HepG2 (cell line): ENCODE data around the gene SYTL5. TPM values are rescaled to one million over a fixed set of nuclear protein-coding genes. Genes with fewer than 3 reads are reported as not detected.

Experiments used
- ATAC-seq: fragments of 200-7000 bp; cut with Tn5 transposase; 3 replicates; pipeline ENCODE4 v1.9.1; 2020; ENCODE audit warnings: mild to moderate bottlenecking, moderate library complexity
- BruUV-seq: library from RNA; stranded (reverse); fragments of 400-500 nt; replicated peaks from 2 replicates; lab custom pipeline; 2021; lab: Mats Ljungman, UMichigan
- CTCF ChIA-PET: fragments of 300-600 bp; formaldehyde crosslinking; extraction: SDS; loops from one replicate; lab custom pipeline; 2021; ENCODE audit warnings: low total read pairs, inconsistent platforms, low intra/inter-chr PET ratio; lab: Yijun Ruan, JAX
- POLR2A ChIA-PET: fragments of 350-600 bp; sonication (Branson Sonifier 250); formaldehyde crosslinking; loops from one replicate; lab custom pipeline; 2020; ENCODE audit warnings: antibody characterized with exemption, inconsistent platforms; lab: Yijun Ruan, JAX
- DNase-seq: peaks from one replicate; pipeline ENCODE4 v3.0.0-alpha.2; 2015; ENCODE audit warnings: low spot score
- FAIRE-seq: peaks from 3 replicates; lab custom pipeline; 2011; peaks lifted over from hg19 to GRCh38; lab: Jason Lieb, UNC
- H2AFZ ChIP-seq: one replicate; pipeline ENCODE4 v1.6.1; 2011; ENCODE audit warnings: low read length, inconsistent platforms
- H3K27ac ChIP-seq: fragments of 300-600 bp; 3 replicates; pipeline ENCODE4 v1.8.0; 2011; ENCODE audit warnings: mixed run types, mild to moderate bottlenecking, mixed read lengths, low read length, inconsistent platforms; ENCODE audit not compliant: insufficient read depth; ENCODE audit errors: extremely low read length
- H3K27me3 ChIP-seq, 2 experiments: fragments of 200-600 bp in 1 of 2; 2 replicates in 1 of 2; 3 replicates in 1 of 2; pipeline versions ENCODE4 v1.6.0 to v1.8.0; 2011; ENCODE audit warnings: low read length in 2 of 2, mild to moderate bottlenecking in 2 of 2, moderate library complexity in 2 of 2, inconsistent platforms in 1 of 2; ENCODE audit not compliant: insufficient read depth in 2 of 2, control insufficient read depth in 1 of 2
- H3K36me3 ChIP-seq, 2 experiments: fragments of 200-600 bp in 1 of 2; replicated peaks in 1 of 2; 2 replicates in 1 of 2; 3 replicates in 1 of 2; pipeline versions ENCODE4 v1.5.1 to v1.8.0; 2011; ENCODE audit warnings: low read length in 2 of 2, inconsistent platforms in 1 of 2; ENCODE audit not compliant: insufficient read depth in 2 of 2, control insufficient read depth in 1 of 2
- H3K4me1 ChIP-seq: 2 replicates; pipeline ENCODE4 v1.5.1; 2012; ENCODE audit warnings: low read length, inconsistent platforms; ENCODE audit not compliant: insufficient read depth
- H3K4me2 ChIP-seq: 2 replicates; pipeline ENCODE4 v1.6.0; 2011; ENCODE audit warnings: low read depth, low read length, inconsistent platforms
- H3K4me3 ChIP-seq, 3 experiments: fragments of 200-600 bp in 1 of 3; sonication (generic), shearing (Covaris generic) in 1 of 3; replicated peaks in 1 of 3; 2 replicates each; pipeline ENCODE4 v1.5.1; 2011 to 2016; ENCODE audit warnings: low read length in 3 of 3, inconsistent platforms in 2 of 3, low read depth in 2 of 3, mild to moderate bottlenecking in 2 of 3, control low read depth in 1 of 3, mixed read lengths in 1 of 3; ENCODE audit not compliant: insufficient read depth in 1 of 3
- H3K79me2 ChIP-seq: one replicate; pipeline ENCODE4 v1.6.1; 2011; ENCODE audit warnings: low read length, inconsistent platforms; ENCODE audit not compliant: insufficient read depth
- H3K9ac ChIP-seq: 2 replicates; pipeline ENCODE4 v1.6.0; 2011; ENCODE audit warnings: mild to moderate bottlenecking, low read depth, low read length, inconsistent platforms; ENCODE audit not compliant: insufficient read depth
- H3K9me3 ChIP-seq: 2 replicates; pipeline ENCODE4 v1.5.1; 2012; ENCODE audit warnings: mild to moderate bottlenecking, low read length
- H4K20me1 ChIP-seq: 2 replicates; pipeline ENCODE4 v1.6.0; 2011; ENCODE audit warnings: inconsistent platforms, mild to moderate bottlenecking, low read length, moderate library complexity; ENCODE audit not compliant: insufficient read depth
- FOXC1 ChIP-seq: sonication (generic); formaldehyde crosslinking; IDR thresholded peaks from 2 replicates; pipeline ENCODE4 v1.8.0; 2022; ENCODE audit warnings: mild to moderate bottlenecking, missing genetic modification reagents, borderline replicate concordance
- HOXA3 ChIP-seq: sonication (generic); formaldehyde crosslinking; IDR thresholded peaks from 2 replicates; pipeline ENCODE4 v1.5.0; 2020; ENCODE audit warnings: missing genetic modification reagents
- MIXL1 ChIP-seq: IDR thresholded peaks from 2 replicates; pipeline ENCODE4 v1.6.1; 2016
- TSC22D2 ChIP-seq: sonication (generic); formaldehyde crosslinking; IDR thresholded peaks from 2 replicates; pipeline ENCODE4 v1.5.1; 2020; ENCODE audit warnings: missing genetic modification reagents, mild to moderate bottlenecking, borderline replicate concordance
- ZFP62 ChIP-seq: sonication (generic); formaldehyde crosslinking; IDR thresholded peaks from 2 replicates; pipeline ENCODE4 v1.4.0; 2020; ENCODE audit warnings: missing genetic modification reagents
- ZNF296 ChIP-seq: sonication (generic); formaldehyde crosslinking; conservative IDR thresholded peaks from 2 replicates; pipeline ENCODE4 v1.5.0; 2020; ENCODE audit warnings: mild to moderate bottlenecking, missing genetic modification reagents
- ZNF552 ChIP-seq: sonication (generic); formaldehyde crosslinking; IDR thresholded peaks from 2 replicates; pipeline ENCODE4 v1.9.0; 2022; ENCODE audit warnings: missing genetic modification reagents, mild to moderate bottlenecking, borderline replicate concordance
- ZNF790 ChIP-seq: sonication (generic); formaldehyde crosslinking; IDR thresholded peaks from 2 replicates; pipeline ENCODE4 v1.8.0; 2022; ENCODE audit warnings: missing genetic modification reagents, mild to moderate bottlenecking, borderline replicate concordance
- WGBS: methylation state at CpG from one replicate; pipeline ENCODE4 v1.1.6; 2017; ENCODE audit warnings: low lambda C conversion rate; 5-methylcytosine and 5-hydroxymethylcytosine counted together
- in situ Hi-C: cut with HindIII; loops from 2 replicates; pipeline ENCODE4 v1.10.0; 2017; ENCODE audit warnings: low pct_unique_long_range_greater_than_20kb; ENCODE audit not compliant: extremely low pct_ligation_motif_present
- intact Hi-C: fragments of 100-400 bp; cut with micrococcal nuclease; formaldehyde crosslinking; loops from one replicate; pipeline ENCODE4 v1.10.0; 2022; ENCODE audit not compliant: unreplicated experiment
- polyA plus RNA-seq, 8 experiments: library from polyadenylated mRNA; depleted of rRNA in 3 of 8; stranded (reverse) in 7 of 8; unstranded in 1 of 8; fragments of >200 nt; fragmentation: Illumina TruSeq in 4 of 8; extraction: Trizol in 4 of 8; gene quantifications; 2 replicates each; pipeline versions ENCODE4 v1.2.1 to v1.2.3, GENCODE V29; 2011 to 2016; ENCODE audit warnings: low read depth in 4 of 8, missing spikeins in 1 of 8, mixed read lengths in 1 of 8; ENCODE audit not compliant: insufficient read depth in 1 of 8
- total RNA-seq, 5 experiments: library from RNA; depleted of rRNA; stranded (reverse); fragments of >200 nt; fragmentation: Illumina TruSeq; extraction: Trizol; gene quantifications; 2 replicates each; pipeline ENCODE4 v1.2.3, GENCODE V29; 2016; ENCODE audit warnings: low read depth in 1 of 5
- TF ChIP-seq, protein P1 (sequence below): sonication (generic); formaldehyde crosslinking; IDR thresholded peaks from 2 replicates; pipeline ENCODE4 v1.5.1; 2020; ENCODE audit warnings: mild to moderate bottlenecking, missing genetic modification reagents, borderline replicate concordance
- TF ChIP-seq, protein P2 (sequence below): IDR thresholded peaks from 2 replicates; pipeline ENCODE4 v1.6.1; 2016; ENCODE audit warnings: low read depth, missing genetic modification reagents, missing compliant biosample characterization
- TF ChIP-seq, protein P3 (sequence below): IDR thresholded peaks from 2 replicates; pipeline ENCODE4 v1.6.1; 2016; ENCODE audit warnings: missing compliant biosample characterization, missing genetic modification reagents, borderline replicate concordance

SYTL5 gene
- total and polyA plus RNA-seq, 2 of the 13 experiments (the other 11 are each of a cell fraction or from before 2014, with no cell fraction given): not detected

DNA sequence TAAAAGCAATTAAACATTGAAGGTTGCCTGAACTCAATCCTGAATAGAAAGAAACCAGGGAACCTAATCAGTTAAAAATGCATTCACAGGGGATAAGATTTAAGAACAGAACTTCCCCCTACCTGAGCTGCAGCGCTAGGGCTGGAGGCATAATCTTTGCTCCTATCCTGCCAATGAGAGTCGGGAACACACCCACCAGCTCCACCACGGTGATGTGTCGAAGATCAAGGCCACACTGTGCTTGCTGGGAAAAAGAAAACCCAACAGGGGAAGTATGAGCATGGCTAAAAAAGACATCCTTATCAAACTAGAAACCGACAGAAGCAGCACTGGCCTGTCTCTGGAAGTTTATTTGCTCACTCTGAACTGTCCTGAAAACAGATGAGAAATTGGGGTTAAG, 148.0 kb downstream of the SYTL5 start:
- 12% methylated on average over 5 of the region's 5 CpGs for WGBS
- CTCF ChIA-PET: no interaction called here
- Histone ChIP-seq H3K27me3 (no peaks in the 10 kb centered on the region), H3K4me2 (no peak overlapping the region), H3K9ac (no peak overlapping the region), H3K27ac (no peak overlapping the region), H4K20me1 (no peaks in the 10 kb centered on the region), H3K4me1 (peaks cover 6% of the 10 kb centered on the region; the same call in 1 of the 2 replicates), H3K9me3 (no peaks in the 10 kb centered on the region)
- FAIRE-seq: no peak
- DNase-seq: peak; percentile 2
- no peak; the same call in 2 of the 3 replicates for ATAC-seq
- TF ChIP-seq, protein P1, sequence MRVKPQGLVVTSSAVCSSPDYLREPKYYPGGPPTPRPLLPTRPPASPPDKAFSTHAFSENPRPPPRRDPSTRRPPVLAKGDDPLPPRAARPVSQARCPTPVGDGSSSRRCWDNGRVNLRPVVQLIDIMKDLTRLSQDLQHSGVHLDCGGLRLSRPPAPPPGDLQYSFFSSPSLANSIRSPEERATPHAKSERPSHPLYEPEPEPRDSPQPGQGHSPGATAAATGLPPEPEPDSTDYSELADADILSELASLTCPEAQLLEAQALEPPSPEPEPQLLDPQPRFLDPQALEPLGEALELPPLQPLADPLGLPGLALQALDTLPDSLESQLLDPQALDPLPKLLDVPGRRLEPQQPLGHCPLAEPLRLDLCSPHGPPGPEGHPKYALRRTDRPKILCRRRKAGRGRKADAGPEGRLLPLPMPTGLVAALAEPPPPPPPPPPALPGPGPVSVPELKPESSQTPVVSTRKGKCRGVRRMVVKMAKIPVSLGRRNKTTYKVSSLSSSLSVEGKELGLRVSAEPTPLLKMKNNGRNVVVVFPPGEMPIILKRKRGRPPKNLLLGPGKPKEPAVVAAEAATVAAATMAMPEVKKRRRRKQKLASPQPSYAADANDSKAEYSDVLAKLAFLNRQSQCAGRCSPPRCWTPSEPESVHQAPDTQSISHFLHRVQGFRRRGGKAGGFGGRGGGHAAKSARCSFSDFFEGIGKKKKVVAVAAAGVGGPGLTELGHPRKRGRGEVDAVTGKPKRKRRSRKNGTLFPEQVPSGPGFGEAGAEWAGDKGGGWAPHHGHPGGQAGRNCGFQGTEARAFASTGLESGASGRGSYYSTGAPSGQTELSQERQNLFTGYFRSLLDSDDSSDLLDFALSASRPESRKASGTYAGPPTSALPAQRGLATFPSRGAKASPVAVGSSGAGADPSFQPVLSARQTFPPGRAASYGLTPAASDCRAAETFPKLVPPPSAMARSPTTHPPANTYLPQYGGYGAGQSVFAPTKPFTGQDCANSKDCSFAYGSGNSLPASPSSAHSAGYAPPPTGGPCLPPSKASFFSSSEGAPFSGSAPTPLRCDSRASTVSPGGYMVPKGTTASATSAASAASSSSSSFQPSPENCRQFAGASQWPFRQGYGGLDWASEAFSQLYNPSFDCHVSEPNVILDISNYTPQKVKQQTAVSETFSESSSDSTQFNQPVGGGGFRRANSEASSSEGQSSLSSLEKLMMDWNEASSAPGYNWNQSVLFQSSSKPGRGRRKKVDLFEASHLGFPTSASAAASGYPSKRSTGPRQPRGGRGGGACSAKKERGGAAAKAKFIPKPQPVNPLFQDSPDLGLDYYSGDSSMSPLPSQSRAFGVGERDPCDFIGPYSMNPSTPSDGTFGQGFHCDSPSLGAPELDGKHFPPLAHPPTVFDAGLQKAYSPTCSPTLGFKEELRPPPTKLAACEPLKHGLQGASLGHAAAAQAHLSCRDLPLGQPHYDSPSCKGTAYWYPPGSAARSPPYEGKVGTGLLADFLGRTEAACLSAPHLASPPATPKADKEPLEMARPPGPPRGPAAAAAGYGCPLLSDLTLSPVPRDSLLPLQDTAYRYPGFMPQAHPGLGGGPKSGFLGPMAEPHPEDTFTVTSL (CRISPR knock-in tag): no peak
- TF ChIP-seq, protein P2, sequence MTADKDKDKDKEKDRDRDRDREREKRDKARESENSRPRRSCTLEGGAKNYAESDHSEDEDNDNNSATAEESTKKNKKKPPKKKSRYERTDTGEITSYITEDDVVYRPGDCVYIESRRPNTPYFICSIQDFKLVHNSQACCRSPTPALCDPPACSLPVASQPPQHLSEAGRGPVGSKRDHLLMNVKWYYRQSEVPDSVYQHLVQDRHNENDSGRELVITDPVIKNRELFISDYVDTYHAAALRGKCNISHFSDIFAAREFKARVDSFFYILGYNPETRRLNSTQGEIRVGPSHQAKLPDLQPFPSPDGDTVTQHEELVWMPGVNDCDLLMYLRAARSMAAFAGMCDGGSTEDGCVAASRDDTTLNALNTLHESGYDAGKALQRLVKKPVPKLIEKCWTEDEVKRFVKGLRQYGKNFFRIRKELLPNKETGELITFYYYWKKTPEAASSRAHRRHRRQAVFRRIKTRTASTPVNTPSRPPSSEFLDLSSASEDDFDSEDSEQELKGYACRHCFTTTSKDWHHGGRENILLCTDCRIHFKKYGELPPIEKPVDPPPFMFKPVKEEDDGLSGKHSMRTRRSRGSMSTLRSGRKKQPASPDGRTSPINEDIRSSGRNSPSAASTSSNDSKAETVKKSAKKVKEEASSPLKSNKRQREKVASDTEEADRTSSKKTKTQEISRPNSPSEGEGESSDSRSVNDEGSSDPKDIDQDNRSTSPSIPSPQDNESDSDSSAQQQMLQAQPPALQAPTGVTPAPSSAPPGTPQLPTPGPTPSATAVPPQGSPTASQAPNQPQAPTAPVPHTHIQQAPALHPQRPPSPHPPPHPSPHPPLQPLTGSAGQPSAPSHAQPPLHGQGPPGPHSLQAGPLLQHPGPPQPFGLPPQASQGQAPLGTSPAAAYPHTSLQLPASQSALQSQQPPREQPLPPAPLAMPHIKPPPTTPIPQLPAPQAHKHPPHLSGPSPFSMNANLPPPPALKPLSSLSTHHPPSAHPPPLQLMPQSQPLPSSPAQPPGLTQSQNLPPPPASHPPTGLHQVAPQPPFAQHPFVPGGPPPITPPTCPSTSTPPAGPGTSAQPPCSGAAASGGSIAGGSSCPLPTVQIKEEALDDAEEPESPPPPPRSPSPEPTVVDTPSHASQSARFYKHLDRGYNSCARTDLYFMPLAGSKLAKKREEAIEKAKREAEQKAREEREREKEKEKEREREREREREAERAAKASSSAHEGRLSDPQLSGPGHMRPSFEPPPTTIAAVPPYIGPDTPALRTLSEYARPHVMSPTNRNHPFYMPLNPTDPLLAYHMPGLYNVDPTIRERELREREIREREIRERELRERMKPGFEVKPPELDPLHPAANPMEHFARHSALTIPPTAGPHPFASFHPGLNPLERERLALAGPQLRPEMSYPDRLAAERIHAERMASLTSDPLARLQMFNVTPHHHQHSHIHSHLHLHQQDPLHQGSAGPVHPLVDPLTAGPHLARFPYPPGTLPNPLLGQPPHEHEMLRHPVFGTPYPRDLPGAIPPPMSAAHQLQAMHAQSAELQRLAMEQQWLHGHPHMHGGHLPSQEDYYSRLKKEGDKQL: no peak
- TF ChIP-seq ZNF296 (CRISPR knock-in tag) (no peak), ZNF552 (no peak), ZFP62 (CRISPR knock-in tag) (no peak), FOXC1 (no peak), ZNF790 (CRISPR knock-in tag) (no peak), MIXL1 (CRISPR knock-in tag) (no peak), TSC22D2 (CRISPR knock-in tag) (no peak), HOXA3 (CRISPR knock-in tag) (no peak)
- TF ChIP-seq, protein P3, sequence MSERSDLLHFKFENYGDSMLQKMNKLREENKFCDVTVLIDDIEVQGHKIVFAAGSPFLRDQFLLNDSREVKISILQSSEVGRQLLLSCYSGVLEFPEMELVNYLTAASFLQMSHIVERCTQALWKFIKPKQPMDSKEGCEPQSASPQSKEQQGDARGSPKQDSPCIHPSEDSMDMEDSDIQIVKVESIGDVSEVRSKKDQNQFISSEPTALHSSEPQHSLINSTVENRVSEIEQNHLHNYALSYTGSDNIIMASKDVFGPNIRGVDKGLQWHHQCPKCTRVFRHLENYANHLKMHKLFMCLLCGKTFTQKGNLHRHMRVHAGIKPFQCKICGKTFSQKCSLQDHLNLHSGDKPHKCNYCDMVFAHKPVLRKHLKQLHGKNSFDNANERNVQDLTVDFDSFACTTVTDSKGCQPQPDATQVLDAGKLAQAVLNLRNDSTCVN (CRISPR knock-in tag): no peak
- TF ChIP-seq, all 625 proteins: peak for 0
- in situ Hi-C loops: no loop called here
- BruUV-seq: no TSS peak
- Histone ChIP-seq H2AFZ (no peak overlapping the region), H3K36me3 (no peaks in the 10 kb centered on the region), H3K79me2 (no peaks in the 10 kb centered on the region), H3K4me3 (no peak overlapping the region)
- intact Hi-C loops: no loop called here
- POLR2A ChIA-PET: no interaction called here
